ENCODE data around the gene LY6G6F. TPM values are rescaled to one million over a fixed set of nuclear protein-coding genes. Genes with fewer than 3 reads are reported as not detected.

Gene LY6G6F
- total and polyA plus RNA-seq, 2 of the 13 experiments (the other 11 are each of a cell fraction or from before 2014, with no cell fraction given), result not detected

- TF ChIP-seq ZNF280B (CRISPR knock-in tag; IDR thresholded peaks at IDR 0.05; ENCODE audit: borderline replicate concordance) (no peak), SRF (IDR thresholded peaks at IDR 0.05; ENCODE audit: low read depth, low read length) (peak; percentile 6; the same call in 1 of the 2 replicates), ZFP62 (CRISPR knock-in tag; IDR thresholded peaks at IDR 0.05) (no peak), NCOA2 (CRISPR knock-in tag; IDR thresholded peaks at IDR 0.05) (peak; percentile 90), ZNF335 (CRISPR knock-in tag; IDR thresholded peaks at IDR 0.05) (peak; percentile 53), ZNF546 (CRISPR knock-in tag; conservative IDR thresholded peaks at IDR 0.05) (0 out of 2 replicates have a peak, but pooled peaks have one; percentile 40), ZNF12 (CRISPR knock-in tag; IDR thresholded peaks at IDR 0.05) (no peak), MATR3 (CRISPR knock-in tag; IDR thresholded peaks at IDR 0.05) (no peak), NFE2L2 (IDR thresholded peaks at IDR 0.05; ENCODE audit: low read length) (no peak), IRX3 (CRISPR knock-in tag; IDR thresholded peaks at IDR 0.05; ENCODE audit: borderline replicate concordance, low read depth) (no peak), CHCHD3 (CRISPR knock-in tag; IDR thresholded peaks at IDR 0.05) (no peak), ZNF841 (CRISPR knock-in tag; IDR thresholded peaks at IDR 0.05; ENCODE audit: borderline replicate concordance) (no peak), ZNF614 (CRISPR knock-in tag; IDR thresholded peaks at IDR 0.05; ENCODE audit: borderline replicate concordance) (no peak), ZNF577 (CRISPR knock-in tag; IDR thresholded peaks at IDR 0.05; ENCODE audit: borderline replicate concordance, low read depth) (no peak), WIZ (CRISPR knock-in tag; IDR thresholded peaks at IDR 0.05) (no peak), PHF20 (CRISPR knock-in tag; IDR thresholded peaks at IDR 0.05) (no peak), GATAD2A (CRISPR knock-in tag; IDR thresholded peaks at IDR 0.05) (peak; percentile 77), POLR2G (IDR thresholded peaks at IDR 0.05; ENCODE audit: low read depth, low read length) (peak; percentile 72), ZNF260 (CRISPR knock-in tag; IDR thresholded peaks at IDR 0.05; ENCODE audit: borderline replicate concordance, low read depth) (no peak), ZSCAN12 (CRISPR knock-in tag; IDR thresholded peaks at IDR 0.05) (no peak), ZNF567 (CRISPR knock-in tag; IDR thresholded peaks at IDR 0.05; ENCODE audit: borderline replicate concordance) (no peak), NR3C1 (CRISPR knock-in tag; IDR thresholded peaks at IDR 0.05) (no peak)
- TF ChIP-seq, protein P1, sequence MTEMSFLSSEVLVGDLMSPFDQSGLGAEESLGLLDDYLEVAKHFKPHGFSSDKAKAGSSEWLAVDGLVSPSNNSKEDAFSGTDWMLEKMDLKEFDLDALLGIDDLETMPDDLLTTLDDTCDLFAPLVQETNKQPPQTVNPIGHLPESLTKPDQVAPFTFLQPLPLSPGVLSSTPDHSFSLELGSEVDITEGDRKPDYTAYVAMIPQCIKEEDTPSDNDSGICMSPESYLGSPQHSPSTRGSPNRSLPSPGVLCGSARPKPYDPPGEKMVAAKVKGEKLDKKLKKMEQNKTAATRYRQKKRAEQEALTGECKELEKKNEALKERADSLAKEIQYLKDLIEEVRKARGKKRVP (CRISPR knock-in tag; IDR thresholded peaks at IDR 0.05), result peak in 1 of 2 experiments; percentile 71; a peak in 2 of 4 replicates
- TF ChIP-seq, protein P2, sequence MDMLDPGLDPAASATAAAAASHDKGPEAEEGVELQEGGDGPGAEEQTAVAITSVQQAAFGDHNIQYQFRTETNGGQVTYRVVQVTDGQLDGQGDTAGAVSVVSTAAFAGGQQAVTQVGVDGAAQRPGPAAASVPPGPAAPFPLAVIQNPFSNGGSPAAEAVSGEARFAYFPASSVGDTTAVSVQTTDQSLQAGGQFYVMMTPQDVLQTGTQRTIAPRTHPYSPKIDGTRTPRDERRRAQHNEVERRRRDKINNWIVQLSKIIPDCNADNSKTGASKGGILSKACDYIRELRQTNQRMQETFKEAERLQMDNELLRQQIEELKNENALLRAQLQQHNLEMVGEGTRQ (IDR thresholded peaks at IDR 0.05; ENCODE audit: low read depth, low read length), result no peak
- TF ChIP-seq, protein P2 (CRISPR knock-in tag; IDR thresholded peaks at IDR 0.05; ENCODE audit: borderline replicate concordance), result no peak
- TF ChIP-seq, protein P3, sequence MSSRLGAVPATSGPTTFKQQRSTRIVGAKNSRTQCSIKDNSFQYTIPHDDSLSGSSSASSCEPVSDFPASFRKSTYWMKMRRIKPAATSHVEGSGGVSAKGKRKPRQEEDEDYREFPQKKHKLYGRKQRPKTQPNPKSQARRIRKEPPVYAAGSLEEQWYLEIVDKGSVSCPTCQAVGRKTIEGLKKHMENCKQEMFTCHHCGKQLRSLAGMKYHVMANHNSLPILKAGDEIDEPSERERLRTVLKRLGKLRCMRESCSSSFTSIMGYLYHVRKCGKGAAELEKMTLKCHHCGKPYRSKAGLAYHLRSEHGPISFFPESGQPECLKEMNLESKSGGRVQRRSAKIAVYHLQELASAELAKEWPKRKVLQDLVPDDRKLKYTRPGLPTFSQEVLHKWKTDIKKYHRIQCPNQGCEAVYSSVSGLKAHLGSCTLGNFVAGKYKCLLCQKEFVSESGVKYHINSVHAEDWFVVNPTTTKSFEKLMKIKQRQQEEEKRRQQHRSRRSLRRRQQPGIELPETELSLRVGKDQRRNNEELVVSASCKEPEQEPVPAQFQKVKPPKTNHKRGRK (CRISPR knock-in tag; IDR thresholded peaks at IDR 0.05), result no peak
Measured at GRCh38 chr6:31737315-31737990, 30.8 kb downstream of the LY6G6F start (continued).
